Choroid plexus epithelial cell (primary cell): ENCODE data around the gene DDX39B.
"Not testable (repeated sequence)": the region's sequence is repeated elsewhere in the genome, so short reads cannot be mapped to it uniquely, and the experiment has no call there.

Experiments
- DNase-seq: peaks from one replicate; pipeline ENCODE4 v3.0.0-alpha.2; 2010; ENCODE audit warnings: low read depth
- H3K4me3 ChIP-seq: 2 replicates; pipeline ENCODE4 v1.5.1; 2011; ENCODE audit warnings: low read depth, mild to moderate bottlenecking, control low read depth, low read length, moderate library complexity
- TF ChIP-seq, protein P1 (sequence below): conservative IDR thresholded peaks from 2 replicates; pipeline ENCODE4 v1.5.1; 2011; ENCODE audit warnings: low read depth, mild to moderate bottlenecking, control low read depth, inconsistent platforms, low read length, moderate library complexity

Gene DDX39B

DNA sequence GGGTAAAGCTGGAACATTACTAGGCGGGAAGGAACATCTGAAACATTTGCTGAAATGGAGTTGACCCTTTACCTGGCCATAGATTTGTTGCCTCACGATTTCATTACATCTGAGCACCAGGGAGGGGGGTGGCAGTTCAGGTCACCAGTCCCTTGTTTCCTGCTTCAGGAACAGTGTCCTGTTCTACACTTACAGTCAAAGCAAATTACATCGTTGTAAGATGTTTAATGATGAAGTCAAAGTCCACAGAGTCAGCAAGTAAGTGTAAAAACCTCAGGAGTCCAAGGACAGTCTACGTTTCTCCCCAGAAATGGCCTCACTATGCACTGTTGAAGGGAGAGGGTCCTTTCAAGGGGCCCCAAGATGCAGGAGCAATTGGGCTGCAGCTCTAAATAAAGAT is 52.7 kb downstream of the DDX39B start:
- no peak overlapping the region for H3K4me3 ChIP-seq
- TF ChIP-seq, protein P1, sequence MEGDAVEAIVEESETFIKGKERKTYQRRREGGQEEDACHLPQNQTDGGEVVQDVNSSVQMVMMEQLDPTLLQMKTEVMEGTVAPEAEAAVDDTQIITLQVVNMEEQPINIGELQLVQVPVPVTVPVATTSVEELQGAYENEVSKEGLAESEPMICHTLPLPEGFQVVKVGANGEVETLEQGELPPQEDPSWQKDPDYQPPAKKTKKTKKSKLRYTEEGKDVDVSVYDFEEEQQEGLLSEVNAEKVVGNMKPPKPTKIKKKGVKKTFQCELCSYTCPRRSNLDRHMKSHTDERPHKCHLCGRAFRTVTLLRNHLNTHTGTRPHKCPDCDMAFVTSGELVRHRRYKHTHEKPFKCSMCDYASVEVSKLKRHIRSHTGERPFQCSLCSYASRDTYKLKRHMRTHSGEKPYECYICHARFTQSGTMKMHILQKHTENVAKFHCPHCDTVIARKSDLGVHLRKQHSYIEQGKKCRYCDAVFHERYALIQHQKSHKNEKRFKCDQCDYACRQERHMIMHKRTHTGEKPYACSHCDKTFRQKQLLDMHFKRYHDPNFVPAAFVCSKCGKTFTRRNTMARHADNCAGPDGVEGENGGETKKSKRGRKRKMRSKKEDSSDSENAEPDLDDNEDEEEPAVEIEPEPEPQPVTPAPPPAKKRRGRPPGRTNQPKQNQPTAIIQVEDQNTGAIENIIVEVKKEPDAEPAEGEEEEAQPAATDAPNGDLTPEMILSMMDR, result no peak
- DNase-seq, result no peak

DNA sequence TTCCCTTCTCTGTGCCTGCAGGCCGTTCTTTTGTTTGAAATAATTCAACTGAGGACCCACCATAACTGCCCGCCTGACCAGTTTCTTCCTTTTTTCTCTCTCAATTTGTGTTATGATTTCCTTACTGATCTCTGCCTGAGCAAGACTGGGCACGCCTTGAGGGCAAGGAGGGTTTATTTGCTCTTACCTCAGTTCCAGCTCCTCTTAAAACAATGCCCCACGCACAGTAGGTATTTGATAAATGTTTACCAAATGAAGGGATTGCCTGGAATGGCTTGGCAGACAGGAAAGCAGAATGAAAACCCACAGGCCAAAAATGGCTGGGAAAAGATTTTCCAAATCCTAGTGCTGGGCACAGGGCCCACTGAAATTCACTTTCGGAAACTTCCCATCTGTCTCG is 54.1 kb downstream of the DDX39B start:
- DNase-seq, H3K4me3 ChIP-seq: not testable (repeated sequence)

DNA sequence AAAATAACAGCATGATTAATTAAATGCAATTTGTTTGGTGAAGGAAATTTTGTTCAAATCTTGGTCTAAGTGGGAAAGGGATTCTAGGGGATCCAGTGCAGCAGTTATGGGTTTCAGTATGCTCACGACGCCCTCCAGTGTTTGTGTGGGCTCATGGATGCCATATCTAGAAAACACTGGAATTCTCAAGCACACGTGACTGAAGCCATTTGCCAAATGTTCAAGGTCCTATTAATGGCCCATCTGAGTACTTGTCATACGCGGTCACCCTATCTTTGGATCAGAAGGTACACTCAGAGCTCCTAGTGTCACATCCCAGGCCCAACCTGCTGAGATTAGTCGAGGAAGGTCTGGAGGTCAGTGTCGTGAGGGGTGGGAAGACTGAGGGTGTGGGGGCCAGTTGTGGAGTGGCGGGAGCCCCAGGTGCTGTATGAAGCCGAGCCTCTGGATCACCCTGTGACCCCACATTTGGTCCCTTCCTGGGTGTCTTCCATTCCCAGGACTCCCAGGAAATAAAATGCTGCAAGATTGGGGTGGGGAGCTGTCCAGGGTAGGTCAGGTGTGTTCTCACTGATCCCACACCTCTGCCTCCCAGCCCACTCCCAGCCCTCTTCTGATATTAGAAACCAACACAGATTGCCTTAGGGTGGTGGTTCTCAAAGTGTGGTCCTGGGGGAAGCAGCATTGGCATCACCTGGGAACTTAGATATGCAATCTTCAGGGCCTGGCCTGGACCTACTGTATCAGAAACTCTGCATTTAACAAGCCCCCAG is 55.6 kb downstream of the DDX39B start:
- H3K4me3 ChIP-seq, DNase-seq: not testable (repeated sequence)

DNA sequence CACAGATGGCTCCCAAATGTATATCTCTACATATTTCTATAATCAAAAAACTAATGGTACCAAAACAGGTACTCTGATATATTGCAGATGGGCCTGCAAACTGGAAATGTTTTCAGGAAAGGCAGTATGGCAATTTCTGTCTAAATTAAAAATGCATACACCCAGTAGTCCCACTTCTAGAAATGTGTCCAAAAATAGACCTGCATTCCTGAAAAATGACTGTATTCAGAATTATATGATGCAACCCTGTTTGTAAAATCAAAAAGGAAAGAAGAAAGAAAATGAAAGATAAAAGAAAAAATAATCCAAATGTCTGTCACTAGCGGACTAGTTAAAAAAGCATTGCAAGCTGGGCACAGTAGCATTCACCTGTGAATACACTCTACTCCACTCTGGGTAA is 56.7 kb downstream of the DDX39B start:
- TF ChIP-seq, protein P1, result no peak
- no peak for DNase-seq

DNA sequence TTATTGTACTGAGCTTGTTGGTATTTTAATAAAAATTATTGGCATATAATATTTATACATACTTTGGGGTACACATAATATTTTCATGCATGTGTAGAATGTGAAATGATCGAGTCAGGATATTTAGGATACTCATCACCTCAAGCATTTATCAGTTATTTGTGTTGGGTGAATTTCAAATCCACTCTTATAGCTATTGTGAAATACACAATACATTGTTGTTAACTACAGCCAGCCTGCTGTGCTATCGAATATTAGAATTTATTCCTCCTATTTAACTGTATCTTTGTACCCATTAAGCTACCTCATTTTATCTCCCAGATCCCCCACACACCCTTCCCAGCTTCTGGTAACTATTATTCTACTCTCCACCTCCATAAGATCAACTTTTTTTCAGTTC is 58.4 kb downstream of the DDX39B start:
- H3K4me3 ChIP-seq, result no peak overlapping the region
- TF ChIP-seq, protein P1, result no peak
- DNase-seq, result no peak

More for the DNA sequence above, 56.7 kb downstream of the DDX39B start:
- no peak overlapping the region for H3K4me3 ChIP-seq

DNA sequence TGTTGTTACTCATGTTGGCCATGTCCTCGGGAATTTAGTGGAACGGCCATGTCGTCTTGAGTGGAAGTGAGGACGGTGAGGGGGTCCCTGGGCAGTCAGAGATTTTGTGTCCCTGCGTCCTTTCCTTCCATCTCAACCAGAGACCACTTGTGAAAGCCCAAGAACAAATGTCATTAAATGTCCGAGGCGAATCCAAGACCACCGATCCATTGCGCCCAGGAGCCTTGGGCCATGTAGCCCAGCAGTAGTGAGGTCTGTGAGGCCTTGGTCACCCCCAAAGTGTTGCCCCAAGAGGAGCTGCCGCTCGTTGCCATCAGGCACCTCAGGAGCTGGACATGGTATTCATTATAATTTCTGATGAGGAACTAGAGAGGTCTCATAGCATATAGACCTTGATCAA is 61.2 kb downstream of the DDX39B start:
- DNase-seq, result no peak
- TF ChIP-seq, protein P1, result no peak
- H3K4me3 ChIP-seq, result no peak overlapping the region
